HFF-Myc (cell line): ENCODE measurements around the gene DISC1.
A peak's percentile ranks its signal among the peaks of the same experiment; 100 is the strongest.

Experiments used
- DNase-seq: peaks from one replicate; pipeline ENCODE4 v3.0.0-alpha.2; 2011; ENCODE audit warnings: low read depth; ENCODE audit errors: extremely low read depth
- H3K4me3 ChIP-seq: replicated peaks from 2 replicates; pipeline ENCODE4 v1.5.1; 2011; ENCODE audit warnings: low read depth, mild to moderate bottlenecking, control low read depth, low read length
- CTCF ChIP-seq: IDR thresholded peaks from 2 replicates; pipeline ENCODE4 v1.5.1; 2012; ENCODE audit warnings: mild to moderate bottlenecking, low read depth, low read length, control low read depth; ENCODE audit errors: missing control alignments

The DISC1 gene

DNA sequence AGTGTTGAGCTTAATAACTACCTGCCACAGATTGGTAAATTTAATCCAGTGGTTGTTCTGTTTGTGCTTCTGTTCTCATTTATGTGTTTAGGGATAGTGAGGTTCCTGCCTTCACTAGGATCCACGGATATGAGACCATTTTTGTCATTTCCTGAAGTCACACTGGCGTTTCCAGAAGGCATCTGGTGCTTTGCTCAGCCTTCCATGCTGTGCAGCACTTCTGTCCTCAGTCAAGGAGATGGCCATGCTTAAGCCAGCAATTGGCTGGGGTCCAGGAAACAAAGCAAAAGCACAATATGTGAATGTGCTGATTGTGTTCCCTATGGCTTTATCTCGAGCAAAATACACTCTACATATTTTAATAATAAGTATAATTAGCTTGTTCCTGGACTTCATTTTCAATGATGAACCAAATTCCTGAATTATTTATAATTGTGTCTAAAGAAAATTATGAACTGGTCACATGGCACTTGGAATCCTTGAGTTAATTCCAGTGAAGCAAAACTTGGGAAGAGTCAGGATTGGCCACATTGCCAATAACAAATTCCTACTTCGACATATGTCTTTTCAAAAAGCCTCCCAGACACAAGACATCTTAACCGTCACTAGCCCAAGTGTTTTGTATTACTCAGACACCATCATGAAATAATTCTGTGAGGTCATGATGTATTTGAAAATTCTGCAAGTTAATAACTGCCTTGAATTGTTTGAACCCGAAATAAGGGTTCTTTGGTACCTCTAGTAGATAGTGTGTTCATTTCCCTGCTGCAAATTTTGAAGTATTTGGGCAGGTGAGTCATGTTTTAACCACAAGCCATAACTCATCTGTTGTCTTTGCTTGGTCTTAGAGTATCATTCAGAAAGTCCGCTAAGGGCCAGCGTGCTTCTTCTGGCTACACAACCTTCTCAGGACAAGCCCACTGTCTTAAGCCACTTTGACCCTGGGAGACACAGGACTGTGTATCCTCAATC lies 412.4 kb downstream of the DISC1 start:
- no peak overlapping the region for H3K4me3 ChIP-seq
- DNase-seq: no peak
- TF ChIP-seq CTCF: no peak

GRCh38 chr1:232040260-232040659 lies 413.7 kb downstream of the DISC1 start:
- no peak for DNase-seq
- TF ChIP-seq CTCF: no peak

DNA sequence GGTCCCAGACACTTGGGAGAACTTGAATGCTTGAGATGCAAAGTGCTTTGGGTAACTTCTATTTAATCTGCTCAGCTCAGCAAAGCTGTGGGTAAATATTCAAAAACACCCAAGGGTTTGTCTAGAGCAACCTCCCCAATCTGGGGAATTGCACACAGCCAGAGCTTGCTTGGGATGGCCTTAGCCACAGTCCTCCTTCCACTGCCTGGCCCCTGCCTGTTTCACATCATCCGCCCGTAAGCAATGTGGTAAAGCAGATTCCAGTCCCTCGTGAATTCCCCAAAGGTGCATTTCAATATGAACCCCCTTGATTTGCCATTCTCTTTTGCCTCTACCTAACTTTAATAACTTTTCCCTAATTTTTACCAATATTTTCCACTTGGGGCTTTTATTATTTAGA lies 418.1 kb downstream of the DISC1 start:
- no peak for TF ChIP-seq CTCF
- no peak for DNase-seq
- H3K4me3 ChIP-seq: no peak overlapping the region

More at GRCh38 chr1:232040260-232040659, 413.7 kb downstream of the DISC1 start:
- H3K4me3 ChIP-seq: no peak overlapping the region

DNA sequence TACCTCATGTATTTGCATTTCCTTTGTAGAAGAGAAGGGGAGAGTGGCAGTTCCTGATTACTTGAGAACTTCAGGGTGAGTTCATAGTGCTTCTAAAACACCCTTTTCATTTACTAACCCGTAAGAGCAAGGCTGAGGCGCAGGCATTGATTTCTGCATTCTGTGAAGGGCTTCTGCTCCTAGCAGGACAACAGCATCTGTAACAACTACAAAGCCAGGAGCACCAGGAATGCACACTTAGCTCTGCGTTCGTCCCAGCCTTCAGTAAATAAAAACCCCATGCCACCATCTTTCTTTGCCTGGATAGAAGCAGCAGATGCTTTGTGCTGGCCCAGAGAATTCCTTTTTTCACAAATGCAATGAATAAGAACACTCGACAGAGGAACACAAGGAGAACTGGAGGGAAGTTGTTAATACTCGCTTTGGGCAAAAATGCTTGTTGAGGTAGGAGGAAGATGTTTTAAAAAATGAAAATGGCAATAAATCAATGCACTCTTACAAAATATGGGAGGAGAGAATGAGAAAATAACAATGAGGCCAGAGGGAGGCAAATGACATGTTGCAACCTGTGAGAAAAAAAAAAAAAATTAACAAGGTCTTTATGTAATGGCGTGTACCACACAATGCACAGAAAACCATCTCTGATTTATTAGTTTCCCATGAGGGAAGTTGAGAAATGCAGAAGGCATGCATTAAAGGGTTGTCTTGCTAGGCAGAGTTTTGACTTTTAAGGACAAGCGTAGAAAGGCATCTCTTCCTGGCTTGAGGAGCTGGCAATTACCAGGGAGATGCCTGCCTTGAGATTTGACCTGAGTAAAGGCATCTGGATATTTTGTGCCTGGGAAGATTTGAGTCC lies 418.8 kb downstream of the DISC1 start:
- H3K4me3 ChIP-seq: no peak overlapping the region
- no peak for DNase-seq
- TF ChIP-seq CTCF: no peak

DNA sequence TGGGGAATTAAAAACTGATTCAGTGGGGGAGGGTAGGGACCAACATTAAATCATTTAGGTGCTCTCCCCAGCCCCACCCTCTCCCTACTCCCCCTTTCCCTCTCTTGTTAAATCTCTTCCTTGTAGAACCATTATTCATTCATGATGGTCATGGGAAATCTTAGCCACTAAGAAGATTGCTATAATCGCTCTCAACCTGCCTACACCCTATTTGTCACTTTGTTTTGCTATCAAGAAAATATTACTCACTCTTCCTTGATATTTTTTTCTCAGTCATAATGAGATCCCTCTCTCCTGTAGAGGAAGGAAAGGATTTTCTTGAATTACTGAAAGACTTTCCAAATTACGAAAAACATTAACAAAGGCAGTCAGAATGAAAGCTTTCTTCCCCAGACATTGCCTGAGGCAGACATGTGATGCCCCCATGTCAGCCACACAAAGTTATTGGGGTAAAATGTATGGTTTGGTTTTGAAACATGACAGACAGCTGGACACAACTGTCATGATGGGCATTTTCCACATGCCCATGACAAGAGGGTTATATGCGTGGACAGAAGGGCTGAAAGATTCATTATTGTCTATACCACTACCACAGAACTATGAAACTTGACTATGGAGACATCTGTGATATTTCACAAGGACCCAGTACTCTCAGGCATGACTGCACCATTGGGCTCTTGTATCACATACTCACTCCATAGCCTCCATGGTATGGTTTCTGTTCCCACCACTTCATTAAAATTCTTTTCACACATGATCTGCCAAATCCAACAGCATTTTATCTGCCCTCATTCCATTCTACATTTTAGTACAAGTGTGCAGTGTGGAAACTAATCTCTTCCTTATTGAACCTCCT lies 420.1 kb downstream of the DISC1 start:
- DNase-seq: no peak
- TF ChIP-seq CTCF: no peak
- H3K4me3 ChIP-seq: no peak overlapping the region

GRCh38 chr1:232047473-232047872 lies 420.9 kb downstream of the DISC1 start:
- no peak overlapping the region for H3K4me3 ChIP-seq
- DNase-seq: no peak
- TF ChIP-seq CTCF: peak; percentile 23
